Brain microvascular endothelial cell (primary cell): ENCODE data around the gene ANKRD30A.
"Not testable (repeated sequence)": the region's sequence is repeated elsewhere in the genome, so short reads cannot be mapped to it uniquely, and the experiment has no call there.

Experiments
- DNase-seq: peaks from one replicate; pipeline ENCODE4 v3.0.0-alpha.2; 2020
- H3K27ac ChIP-seq: fragments of 250-450 bp; sonication (Bioruptor Pico); 2 replicates; pipeline ENCODE4 v1.5.1; 2020; ENCODE audit warnings: mild to moderate bottlenecking, moderate library complexity
- H3K27me3 ChIP-seq: fragments of 250-450 bp; sonication (Bioruptor Pico); replicated peaks from 2 replicates; pipeline ENCODE4 v1.5.1; 2020; ENCODE audit warnings: mild to moderate bottlenecking
- H3K36me3 ChIP-seq: fragments of 250-450 bp; sonication (Bioruptor Pico); replicated peaks from 2 replicates; pipeline ENCODE4 v1.5.1; 2020; ENCODE audit warnings: mild to moderate bottlenecking
- H3K4me3 ChIP-seq: 2 replicates; pipeline ENCODE4 v1.5.1; 2011; ENCODE audit warnings: low read depth, mild to moderate bottlenecking, control low read depth, low read length, moderate library complexity
- CTCF ChIP-seq: IDR thresholded peaks from 2 replicates; pipeline ENCODE4 v1.5.1; 2011; ENCODE audit warnings: low read depth, mild to moderate bottlenecking, moderate library complexity, low read length, control low read depth, inconsistent platforms; ENCODE audit errors: missing control alignments
- in situ Hi-C: cut with HindIII; loops from 2 replicates; pipeline ENCODE4 v1.10.0; 2017; ENCODE audit warnings: low sequenced_read_pairs, low pct_ligation_motif_present

ANKRD30A gene

DNA sequence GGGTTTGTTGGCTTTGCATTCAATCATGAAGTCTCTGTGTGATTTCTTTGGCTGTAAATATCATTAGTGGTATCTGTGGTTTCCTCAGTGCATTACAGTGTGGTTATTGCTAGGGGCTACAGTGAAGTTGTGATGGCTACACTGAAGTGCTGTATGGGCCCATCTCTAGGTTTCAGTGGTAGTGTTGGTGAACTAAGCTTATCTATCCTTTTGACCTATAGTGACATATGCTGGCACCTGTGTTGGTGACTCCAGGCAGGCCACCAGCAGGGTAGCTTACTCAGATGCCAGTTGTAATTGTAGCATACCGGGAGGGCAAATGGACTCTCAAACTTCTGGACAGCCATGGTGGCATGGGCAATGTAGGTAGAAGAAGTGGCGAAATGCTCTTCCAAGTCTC lies 219.0 kb downstream of the ANKRD30A start:
- no peak for DNase-seq
- no peak for TF ChIP-seq CTCF
- no peaks in the 10 kb centered on the region for H3K27me3 ChIP-seq
- H3K36me3 ChIP-seq: no peaks in the 10 kb centered on the region
- H3K4me3 ChIP-seq: no peak overlapping the region
- in situ Hi-C loops: no loop called here
- no peak overlapping the region for H3K27ac ChIP-seq

GRCh38 chr10:37379991-37380390 lies 254.6 kb downstream of the ANKRD30A start:
- H3K27ac ChIP-seq: no peak overlapping the region
- H3K27me3 ChIP-seq: no peaks in the 10 kb centered on the region
- no peak for DNase-seq
- in situ Hi-C loops: no loop called here
- no peaks in the 10 kb centered on the region for H3K36me3 ChIP-seq
- no peak for TF ChIP-seq CTCF
- H3K4me3 ChIP-seq: no peak overlapping the region

- Histone ChIP-seq H3K36me3 (no peaks in the 10 kb centered on the region), H3K27ac (no peak overlapping the region), H3K4me3 (no peak overlapping the region), H3K27me3 (no peaks in the 10 kb centered on the region)
- TF ChIP-seq CTCF: no peak
- DNase-seq: no peak
- in situ Hi-C loops: no loop called here
These were observed 255.9 kb downstream of the ANKRD30A start for GRCh38 chr10:37381271-37381670.

DNA sequence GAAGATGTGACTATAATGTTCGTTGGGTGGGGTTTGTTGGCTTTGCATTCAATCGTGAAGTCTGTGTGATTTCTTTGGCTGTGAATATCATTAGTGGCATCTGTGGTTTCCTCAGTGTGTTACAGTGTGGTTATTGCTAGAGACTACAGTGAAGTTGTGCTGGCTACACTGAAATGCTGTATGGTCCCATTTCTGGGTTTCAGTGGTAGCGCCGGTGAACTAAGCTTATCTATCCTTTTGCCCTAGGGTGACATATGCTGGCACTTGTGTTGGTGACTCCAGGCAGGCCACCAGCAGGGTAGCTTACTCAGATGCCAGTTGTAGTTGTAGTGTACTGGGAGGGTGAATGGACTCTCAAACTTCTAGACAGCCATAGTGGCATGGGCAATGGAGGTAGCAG lies 259.5 kb downstream of the ANKRD30A start:
- no peak overlapping the region for H3K4me3 ChIP-seq
- no peaks in the 10 kb centered on the region for H3K27me3 ChIP-seq
- in situ Hi-C loops: no loop called here
- no peaks in the 10 kb centered on the region for H3K36me3 ChIP-seq
- TF ChIP-seq CTCF: no peak
- H3K27ac ChIP-seq: no peak overlapping the region
- DNase-seq: no peak

DNA sequence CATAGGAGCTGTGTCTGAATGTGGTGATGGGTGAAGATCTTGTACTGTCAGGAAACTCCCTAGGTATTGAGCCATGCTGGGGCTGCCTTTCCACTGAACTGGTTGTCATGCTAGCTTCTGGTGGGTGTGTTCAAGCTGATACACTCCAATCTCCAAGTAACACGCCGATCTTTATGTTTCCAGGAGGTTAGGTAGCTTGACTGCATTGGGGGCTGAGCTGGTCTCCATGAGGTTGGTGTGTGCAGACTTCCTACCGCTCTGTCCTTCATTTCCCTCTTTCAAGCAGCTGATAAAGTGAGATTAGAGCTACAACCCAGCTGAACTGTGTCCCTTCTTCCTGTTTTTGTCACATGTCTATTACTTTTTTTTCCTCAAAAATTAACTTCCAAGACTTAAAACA lies 265.5 kb downstream of the ANKRD30A start:
- no peak for TF ChIP-seq CTCF
- Histone ChIP-seq H3K27ac (no peak overlapping the region), H3K4me3 (no peak overlapping the region), H3K36me3 (no peaks in the 10 kb centered on the region), H3K27me3 (no peaks in the 10 kb centered on the region)
- in situ Hi-C loops: no loop called here
- DNase-seq: no peak

GRCh38 chr10:37400774-37401173 lies 275.4 kb downstream of the ANKRD30A start:
- in situ Hi-C loops, H3K4me3 ChIP-seq, H3K27me3 ChIP-seq, H3K27ac ChIP-seq, H3K36me3 ChIP-seq, DNase-seq: not testable (repeated sequence)
